Stimulated activated CD8-positive, alpha-beta memory T cell treated with anti-CD3 and anti-CD28 coated beads, Interleukin-12 subunit alpha, Interleukin-12 subunit beta, amount 100 ng/mL, for 24 hours (primary cell): ENCODE measurements around the gene RPL7A.
"Not testable (repeated sequence)": the region's sequence is repeated elsewhere in the genome, so short reads cannot be mapped to it uniquely, and the experiment has no call there.

Experiments
- DNase-seq: peaks from one replicate; pipeline ENCODE4 v3.0.0-alpha.2; 2020; ENCODE audit errors: extremely low read depth

The RPL7A gene

DNA sequence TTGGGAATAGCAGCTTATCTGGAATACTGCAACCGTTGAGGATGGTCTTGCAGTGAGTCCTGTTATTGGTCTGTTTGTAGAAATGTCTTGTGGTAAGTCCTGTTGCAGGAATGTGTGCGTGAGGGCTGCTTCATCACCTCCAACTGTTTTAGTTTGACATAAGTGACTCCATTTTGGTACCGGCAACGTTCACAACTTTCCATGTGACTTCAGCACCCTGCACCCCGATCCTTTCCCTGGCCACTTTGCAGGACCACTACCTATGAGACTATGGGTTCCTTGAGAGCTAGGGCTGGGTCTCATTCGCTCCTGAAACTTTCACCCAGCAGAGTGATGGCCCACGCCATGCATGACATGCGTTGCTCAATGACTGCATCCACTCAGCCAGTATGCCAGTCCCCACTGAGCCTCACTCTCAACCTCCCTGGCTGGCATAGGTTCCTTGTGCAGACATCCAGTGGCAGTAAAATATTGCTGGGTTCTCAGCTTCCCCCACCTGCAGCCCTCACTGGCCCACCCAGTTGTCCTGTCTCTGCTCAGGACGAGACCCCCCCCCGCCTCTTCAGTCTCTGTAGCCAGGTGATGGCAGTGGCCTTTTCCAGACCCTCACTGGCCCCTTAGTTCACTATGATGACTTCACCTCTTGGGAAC is 20.1 kb upstream of the RPL7A start:
- DNase-seq: no peak

DNA sequence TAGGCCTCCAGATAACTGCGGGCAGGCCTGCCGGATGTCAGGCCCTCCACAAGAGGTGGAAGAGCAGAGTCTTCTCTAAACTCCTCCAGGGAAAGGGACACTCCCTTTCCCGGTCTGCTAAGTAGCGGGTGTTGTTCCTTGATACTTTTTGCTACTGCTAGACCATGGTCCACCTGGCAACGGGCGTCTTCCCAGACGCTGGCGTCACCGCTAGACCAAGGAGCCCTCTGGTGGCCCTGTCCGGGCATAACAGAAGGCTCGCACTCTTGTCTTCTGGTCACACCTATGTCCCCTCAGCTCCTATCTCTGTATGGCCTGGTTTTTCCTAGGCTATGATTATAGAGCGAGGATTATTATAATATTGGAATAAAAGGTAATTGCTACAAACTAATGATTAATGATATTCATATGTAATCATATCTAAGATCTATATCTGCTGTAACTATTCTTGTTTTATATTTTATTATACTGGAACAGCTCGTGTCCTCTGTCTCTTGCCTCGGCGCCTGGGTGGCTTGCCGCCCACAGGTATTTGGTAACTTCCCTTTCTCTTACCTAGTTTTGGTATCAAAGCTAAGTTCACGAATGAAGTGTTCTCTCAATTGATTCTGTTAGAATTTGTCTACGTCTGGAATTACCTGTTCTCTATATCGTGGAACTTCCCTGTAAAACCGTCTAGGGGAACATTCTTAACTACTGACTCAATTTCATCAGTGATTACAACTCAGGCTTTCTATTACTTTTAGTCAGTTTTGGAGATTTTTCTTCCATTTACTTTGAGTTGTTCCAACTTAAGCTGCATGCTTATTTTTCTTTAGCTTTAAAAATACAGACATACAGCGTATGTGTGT is 18.5 kb upstream of the RPL7A start:
- DNase-seq: not testable (repeated sequence)

- DNase-seq: no peak
Measured at GRCh38 chr9:133331221-133331620, 16.8 kb upstream of the RPL7A start.

DNA sequence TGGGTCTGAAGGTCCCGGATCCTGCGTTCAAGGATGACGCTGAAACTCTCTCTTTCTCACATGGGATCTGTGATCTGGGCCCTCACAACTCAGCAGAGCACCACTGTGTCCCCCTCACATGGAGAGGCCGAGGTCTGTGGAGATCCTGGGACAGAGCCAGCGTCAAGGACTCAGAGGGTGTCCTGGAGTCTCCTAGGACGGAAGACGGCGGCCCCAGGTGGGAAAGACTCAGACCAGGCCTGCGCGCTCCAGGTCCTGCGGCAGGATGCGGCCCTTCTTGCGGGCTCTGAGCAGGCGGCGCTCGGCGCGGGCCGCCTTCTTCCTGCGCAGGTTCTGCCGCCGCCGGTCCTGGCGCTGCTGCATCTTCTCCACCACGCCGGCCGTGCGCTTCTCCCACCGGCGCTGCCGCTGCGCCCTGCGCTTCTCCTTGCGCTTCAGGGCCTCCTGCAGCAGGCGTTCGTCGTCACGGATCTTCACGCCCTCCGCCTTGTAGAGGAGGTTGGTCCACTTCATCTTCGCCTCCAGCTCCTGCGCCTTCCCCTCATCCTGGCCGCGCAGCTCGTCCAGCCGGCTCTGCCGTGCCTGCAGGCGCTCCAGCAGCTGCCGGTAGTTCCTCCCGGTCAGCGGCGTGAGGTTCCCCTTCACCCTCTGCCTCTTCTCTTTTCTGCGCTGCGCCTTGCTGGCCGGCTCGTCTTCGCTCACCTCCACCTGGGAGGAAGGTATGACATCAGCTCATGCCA is 16.2 kb upstream of the RPL7A start:
- DNase-seq: no peak

DNA sequence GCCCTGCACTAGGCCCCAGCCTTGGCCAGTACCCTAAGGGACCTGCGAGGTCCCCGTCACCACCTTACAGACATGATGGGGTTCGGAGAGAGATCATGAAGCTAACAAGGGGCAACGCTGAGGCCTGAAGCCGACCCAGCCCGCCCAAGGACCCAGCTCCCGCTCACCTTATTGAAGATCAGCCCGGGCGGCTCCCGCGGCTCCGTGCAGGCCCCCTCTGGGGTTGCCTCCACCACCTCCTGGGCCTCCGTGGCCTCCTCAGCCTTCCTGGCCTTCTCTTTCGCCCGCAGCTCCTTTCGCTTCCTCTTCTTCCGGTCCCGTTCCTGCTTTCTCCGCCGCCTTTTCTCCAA is 15.7 kb upstream of the RPL7A start:
- DNase-seq: no peak

- no peak for DNase-seq
Measured at GRCh38 chr9:133333011-133333410, 15.0 kb upstream of the RPL7A start.

- no peak for DNase-seq
Measured at GRCh38 chr9:133333566-133333965, 14.5 kb upstream of the RPL7A start.

GRCh38 chr9:133334161-133334560 is 13.9 kb upstream of the RPL7A start:
- no peak for DNase-seq

- not testable (repeated sequence) for DNase-seq
Measured at GRCh38 chr9:133334888-133335287, 13.1 kb upstream of the RPL7A start.

DNA sequence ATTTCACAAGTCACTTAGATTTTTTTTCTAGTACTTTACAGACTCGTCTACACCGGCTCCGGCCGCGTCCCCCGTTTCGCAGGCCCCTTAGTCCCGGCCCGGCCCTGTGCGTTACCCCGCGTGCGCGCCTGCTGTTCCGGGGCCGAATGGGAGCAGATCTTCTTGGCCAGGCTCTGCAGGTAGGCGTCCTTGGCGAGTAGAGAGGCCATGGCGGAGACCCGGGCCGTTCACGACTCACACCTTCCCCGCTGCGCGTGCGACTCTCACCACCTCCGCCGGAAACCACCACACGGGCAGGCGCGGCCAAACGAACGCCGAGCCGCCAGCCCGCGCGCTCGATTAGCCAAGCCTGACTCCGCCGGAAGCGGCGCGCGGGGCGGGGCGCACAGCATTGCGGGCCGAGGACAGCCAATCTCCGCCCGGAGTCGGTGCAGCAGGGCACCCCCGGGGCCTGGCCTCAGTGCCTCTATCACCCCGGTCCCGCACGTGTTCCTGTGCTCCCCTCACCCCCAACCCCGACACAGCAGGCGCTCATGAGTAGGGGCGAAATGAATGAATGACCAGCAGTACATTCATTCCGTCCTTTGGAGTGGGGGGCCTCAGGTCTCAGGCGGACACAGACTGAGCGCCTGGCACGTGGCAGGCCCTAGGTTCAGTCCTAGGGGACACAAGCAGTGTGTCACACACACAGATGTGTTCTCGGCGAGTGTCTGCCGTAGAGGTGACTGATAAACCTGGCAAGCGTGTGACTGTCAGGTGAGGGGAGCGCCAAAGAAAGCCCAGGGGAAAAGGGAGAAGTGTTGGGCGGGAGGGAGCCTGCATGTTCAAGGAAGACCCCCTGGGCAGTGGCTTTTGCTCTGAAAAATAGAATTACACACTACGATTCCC is 11.8 kb upstream of the RPL7A start, which contains the start of gene SURF6:
Gene SURF6, minus strand, starts transcription at position 265 of the 888 bp plus-strand sequence. Its CDS starts 56 bp downstream, at position 209.
- peak; percentile 89 for DNase-seq

GRCh38 chr9:133339641-133340040 is 8.4 kb upstream of the RPL7A start:
- DNase-seq: no peak

GRCh38 chr9:133340256-133340655 is 7.8 kb upstream of the RPL7A start:
- no peak for DNase-seq

DNA sequence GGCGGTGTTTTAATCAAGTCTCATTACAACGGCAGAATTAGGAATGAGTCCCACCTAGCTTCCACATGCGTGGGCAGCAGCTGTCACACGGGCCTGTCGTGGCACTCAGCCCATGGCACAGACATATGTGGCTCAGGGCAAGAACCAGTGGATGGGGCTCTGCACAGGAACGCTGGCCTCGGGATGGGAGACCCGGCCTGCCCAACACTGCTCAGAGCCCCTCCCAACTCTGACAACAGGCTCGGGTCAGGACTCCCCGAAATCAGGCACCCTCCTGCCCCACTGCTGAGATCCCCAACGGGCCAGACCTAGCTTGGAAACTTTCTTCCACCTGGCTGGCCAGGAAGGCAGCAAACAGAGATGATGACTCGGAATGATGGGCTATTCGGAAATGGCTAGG is 7.1 kb upstream of the RPL7A start:
- no peak for DNase-seq

DNA sequence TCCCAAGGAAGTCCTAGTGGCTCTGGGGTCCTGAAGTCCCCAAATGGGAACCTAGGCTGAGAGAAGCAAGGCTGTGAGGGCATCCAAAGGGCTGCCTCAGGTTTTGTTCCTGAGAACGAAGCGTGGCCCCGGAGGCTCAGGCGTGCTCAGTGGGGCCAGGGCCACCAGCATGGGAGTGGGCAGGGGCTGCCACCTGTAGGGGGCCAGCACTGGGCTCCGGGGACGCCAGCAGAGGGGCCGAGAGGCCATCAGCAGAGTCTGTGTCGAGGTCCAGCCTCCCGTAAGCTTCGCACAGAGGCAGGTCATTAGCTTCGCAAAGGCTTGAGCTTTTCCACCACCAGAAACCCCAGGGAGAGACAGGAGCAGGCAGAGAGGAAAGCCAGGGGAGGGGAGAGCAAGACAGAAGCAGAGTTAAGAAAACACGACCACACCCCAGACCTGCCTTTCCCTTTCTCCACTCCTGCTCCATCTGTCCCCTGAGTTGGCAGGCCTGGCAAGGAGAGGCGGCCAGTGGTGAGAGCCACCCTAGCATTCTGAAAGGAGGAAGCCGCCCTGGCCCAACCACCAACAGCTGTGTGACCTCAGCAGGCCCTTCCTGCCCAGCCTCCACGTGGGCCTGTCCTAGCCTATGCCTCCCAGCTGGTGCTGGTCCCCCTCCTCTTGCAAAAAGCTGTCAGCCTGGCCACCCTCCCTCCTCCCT is 6.5 kb upstream of the RPL7A start:
- DNase-seq: no peak

GRCh38 chr9:133342069-133342406 is 6.0 kb upstream of the RPL7A start:
- no peak for DNase-seq

GRCh38 chr9:133342570-133342969 is 5.4 kb upstream of the RPL7A start:
- no peak for DNase-seq

DNA sequence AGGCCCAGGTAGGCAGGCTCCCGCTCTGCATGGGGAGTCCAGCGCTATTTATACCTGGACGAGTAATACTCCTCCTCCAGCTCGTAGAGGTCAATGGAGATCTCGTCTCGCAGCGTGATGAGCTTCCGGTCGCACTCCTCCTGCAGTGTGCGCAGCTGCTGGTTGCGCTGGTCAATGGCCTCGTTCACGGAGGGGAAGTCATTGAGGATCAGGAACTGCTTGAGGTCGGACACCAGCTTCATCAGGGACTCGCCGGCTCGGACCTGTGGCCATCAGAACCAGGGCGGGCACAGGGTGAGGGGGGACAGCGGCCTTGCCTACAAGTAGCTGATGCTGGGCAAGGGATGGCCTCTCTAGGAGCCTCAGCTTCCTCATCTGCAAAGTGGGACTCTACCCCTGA is 3.9 kb upstream of the RPL7A start:
- no peak for DNase-seq

DNA sequence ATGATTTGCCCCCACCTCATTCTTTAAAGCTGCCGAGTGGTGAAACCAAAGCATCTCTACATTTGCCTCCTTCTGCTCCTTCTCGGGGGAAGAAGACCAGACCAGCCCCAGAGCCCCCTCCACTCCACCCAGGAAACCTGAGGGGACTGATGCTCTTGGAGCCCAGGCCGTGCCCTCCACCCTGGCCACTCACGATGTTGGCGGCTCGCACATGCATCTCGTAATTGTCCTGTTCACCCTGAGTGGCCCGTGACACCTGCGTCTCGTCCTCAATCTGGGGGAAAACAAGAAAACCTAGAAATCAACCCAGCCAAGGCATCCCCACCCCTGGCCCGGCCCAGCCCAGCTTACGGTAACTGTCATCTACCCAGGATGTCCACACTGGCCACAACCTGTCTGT is 3.0 kb upstream of the RPL7A start:
- no peak for DNase-seq

- no peak for DNase-seq
Measured at GRCh38 chr9:133345596-133345995, 2.4 kb upstream of the RPL7A start.

DNA sequence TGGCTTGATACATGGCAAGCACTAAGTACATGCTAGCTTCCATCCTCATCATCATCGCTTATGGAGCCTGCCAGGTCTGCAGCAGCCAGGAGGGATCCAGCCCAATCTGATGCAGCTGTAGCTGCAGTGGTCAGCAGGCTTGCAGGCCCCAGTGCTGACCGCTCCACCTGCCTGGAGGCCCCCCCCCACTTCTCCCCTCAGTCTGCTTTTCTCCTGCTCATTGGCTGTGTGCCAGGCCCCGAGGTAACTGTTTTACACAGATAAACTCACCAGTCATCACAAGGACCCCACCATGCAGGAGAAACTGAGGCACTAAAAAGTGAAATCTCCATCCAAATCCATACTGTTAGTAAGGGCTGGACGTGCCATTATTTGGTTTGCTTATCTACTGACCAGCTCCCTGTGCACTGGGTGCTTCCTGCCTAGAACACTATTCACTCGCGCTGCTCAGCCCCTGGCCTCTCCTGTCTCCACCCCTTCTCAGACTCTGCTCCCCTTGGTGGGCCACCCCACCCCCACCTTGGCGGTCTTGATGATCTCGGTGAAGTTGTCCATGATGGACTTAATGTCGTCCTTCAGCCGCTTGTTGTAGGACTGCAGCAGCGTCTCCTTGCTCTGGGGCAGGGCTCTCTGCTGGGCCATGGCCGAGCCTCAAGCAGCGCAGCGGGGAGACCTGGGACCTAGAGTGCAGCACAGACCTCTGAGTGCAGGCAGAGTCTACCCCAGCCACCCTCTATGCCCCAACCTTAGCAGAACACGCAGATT is 1.8 kb upstream of the RPL7A start:
- DNase-seq: no peak
